UCSD-AML1 (cell line): ENCODE results near the gene JAGN1.
"Not testable (repeated sequence)": the region's sequence is repeated elsewhere in the genome, so short reads cannot be mapped to it uniquely, and the experiment has no call there.

Source experiments
- DNase-seq: peaks from one replicate; lab custom pipeline; 2025; ENCODE audit not compliant: unreplicated experiment; lab: John Stamatoyannopoulos, UW

Gene JAGN1

GRCh38 chr3:9890249-9891071 lies at the start of gene JAGN1:
Gene JAGN1 (plus strand): TSS chr3:9890610. CDS start chr3:9890723, 113 bp downstream.
- peak; percentile 92 for DNase-seq

GRCh38 chr3:9841015-9841414 lies 49.4 kb upstream of the JAGN1 start:
- DNase-seq, result no peak

GRCh38 chr3:9843715-9844438 lies 46.5 kb upstream of the JAGN1 start, which contains the start of gene RPUSD3:
Gene RPUSD3 (minus strand): TSS chr3:9844008. CDS start chr3:9843990, 18 bp downstream.
- DNase-seq, result peak; percentile 95

GRCh38 chr3:9846231-9846630 lies 44.2 kb upstream of the JAGN1 start:
- DNase-seq, result peak; percentile 41

GRCh38 chr3:9846931-9847488 lies 43.4 kb upstream of the JAGN1 start:
- no peak for DNase-seq

GRCh38 chr3:9847870-9848269 lies 42.5 kb upstream of the JAGN1 start:
- not testable (repeated sequence) for DNase-seq

- DNase-seq, result not testable (repeated sequence)
These were observed 41.5 kb upstream of the JAGN1 start for GRCh38 chr3:9848860-9849259.

- DNase-seq, result not testable (repeated sequence)
These were observed 39.0 kb upstream of the JAGN1 start for GRCh38 chr3:9851383-9851782.

- DNase-seq, result not testable (repeated sequence)
These were observed 38.5 kb upstream of the JAGN1 start for GRCh38 chr3:9851926-9852325.

GRCh38 chr3:9852528-9852927 lies 37.9 kb upstream of the JAGN1 start:
- no peak for DNase-seq

- not testable (repeated sequence) for DNase-seq
These were observed 36.0 kb upstream of the JAGN1 start for GRCh38 chr3:9854291-9854940.

- DNase-seq, result no peak
These were observed 34.8 kb upstream of the JAGN1 start for GRCh38 chr3:9855594-9855993.

GRCh38 chr3:9859530-9860025 lies 30.8 kb upstream of the JAGN1 start:
- DNase-seq, result no peak

- no peak for DNase-seq
These were observed 29.2 kb upstream of the JAGN1 start for GRCh38 chr3:9861201-9861600.

- no peak for DNase-seq
These were observed 28.7 kb upstream of the JAGN1 start for GRCh38 chr3:9861626-9862130.

GRCh38 chr3:9862391-9863057 lies 27.9 kb upstream of the JAGN1 start:
- DNase-seq, result no peak

- DNase-seq, result no peak
These were observed 27.2 kb upstream of the JAGN1 start for GRCh38 chr3:9863058-9863772.

GRCh38 chr3:9864200-9864927 lies 26.0 kb upstream of the JAGN1 start:
- DNase-seq, result no peak

- not testable (repeated sequence) for DNase-seq
These were observed 25.2 kb upstream of the JAGN1 start for GRCh38 chr3:9865125-9865637.
